HG02852 (cell line): ENCODE data around the gene P2RX5.

Experiments
- ATAC-seq: cut with Tn5 transposase; IDR thresholded peaks from one replicate; pipeline ENCODE4 v1.9.1; 2021; ENCODE audit warnings: mild to moderate bottlenecking, moderate library complexity; ENCODE audit not compliant: unreplicated experiment

Gene P2RX5

DNA sequence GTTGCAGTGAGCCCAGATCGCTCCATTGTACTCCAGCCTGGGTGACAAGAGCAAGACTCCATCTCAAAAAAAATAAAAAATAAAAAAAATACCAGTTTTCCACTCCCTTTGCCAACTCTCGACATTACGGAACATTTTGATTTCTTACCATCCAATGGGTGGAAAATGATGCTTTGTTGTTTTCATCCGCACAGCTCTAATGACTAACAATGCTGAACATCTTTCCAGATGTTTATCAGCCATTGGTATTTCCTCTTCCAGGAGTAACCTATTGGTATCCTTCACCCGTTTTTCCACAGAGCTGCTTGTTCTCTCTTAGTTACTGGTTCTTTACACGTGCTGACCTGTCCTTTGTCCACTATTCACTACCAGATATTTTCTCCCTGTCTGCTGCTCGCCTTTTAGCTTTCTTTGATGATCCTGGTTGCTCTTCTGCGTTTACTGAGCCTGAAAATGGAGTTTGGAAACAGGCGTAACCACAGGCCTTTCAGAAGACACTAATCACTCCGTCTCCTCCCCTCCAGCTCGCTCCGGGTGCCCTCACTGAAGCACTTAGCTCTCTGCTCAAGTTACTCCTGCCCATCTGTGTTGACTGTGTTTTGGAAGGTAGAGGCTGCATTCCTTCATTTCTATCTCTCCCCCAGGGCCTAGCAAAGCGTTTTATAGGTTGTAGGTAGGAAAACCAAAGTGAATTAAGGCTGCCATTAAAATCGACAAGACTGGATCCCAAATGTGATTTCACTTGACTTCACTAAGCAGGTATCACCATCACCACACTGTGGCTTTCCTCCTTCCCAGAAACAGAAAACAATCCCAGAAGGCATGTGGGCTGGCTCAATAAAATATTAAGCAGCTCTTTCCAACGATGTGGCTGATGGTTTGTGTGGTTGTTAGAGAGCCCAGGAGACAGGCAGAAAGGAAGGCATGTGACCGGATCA is 68.9 kb downstream of the P2RX5 start:
- ATAC-seq = no peak
